Activated CD4-positive, alpha-beta T cell treated with anti-CD3 and anti-CD28 coated beads, Interleukin-2, amount 50 U/mL, for 48 hours (primary cell): ENCODE measurements around the gene OBSCN.
A peak's percentile ranks its signal among the peaks of the same experiment; 100 is the strongest.

Experiments used
- DNase-seq, 2 experiments: peaks; one replicate each; pipeline ENCODE4 v3.0.0-alpha.2; 2020

The OBSCN gene

DNA sequence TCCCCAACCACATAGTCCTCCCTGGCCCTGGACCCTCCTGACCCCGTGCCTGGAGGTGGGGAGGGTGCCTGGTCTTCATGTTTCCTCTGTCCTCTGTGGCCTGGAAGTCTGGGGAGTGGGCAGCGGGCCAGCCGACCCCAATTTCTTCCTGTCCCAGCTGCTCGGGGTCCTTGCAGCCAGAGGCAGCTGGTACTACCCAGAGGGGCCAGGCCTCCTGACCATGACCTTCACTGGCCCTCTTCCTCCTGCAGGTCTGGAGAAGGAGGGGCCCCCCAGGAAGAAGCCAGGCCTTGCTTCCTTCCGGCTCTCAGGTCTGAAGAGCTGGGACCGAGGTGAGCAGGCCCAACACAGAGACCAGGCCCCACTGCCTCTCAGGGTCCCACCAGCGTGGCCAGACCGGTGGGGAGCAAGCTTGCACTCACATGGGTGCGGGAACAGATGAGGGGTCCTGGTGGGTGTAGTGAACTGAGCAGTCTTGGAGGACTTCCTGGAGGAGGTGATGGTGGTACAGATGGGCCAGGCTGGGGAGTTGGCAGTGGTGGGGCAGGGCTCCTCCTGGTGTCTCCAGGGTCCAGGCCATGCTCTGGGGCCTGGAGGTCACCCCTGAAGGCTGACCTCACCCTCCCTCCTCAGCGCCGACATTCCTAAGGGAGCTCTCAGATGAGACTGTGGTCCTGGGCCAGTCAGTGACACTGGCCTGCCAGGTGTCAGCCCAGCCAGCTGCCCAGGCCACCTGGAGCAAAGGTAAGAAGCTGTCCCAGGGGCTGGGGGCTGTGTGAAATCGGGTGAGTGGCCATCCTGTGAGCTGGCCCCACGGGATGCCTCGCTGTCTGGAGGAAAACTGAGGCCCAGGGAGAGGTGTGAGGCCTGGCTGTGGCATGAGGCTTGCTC is 166.1 kb downstream of the OBSCN start:
- DNase-seq: no peak

DNA sequence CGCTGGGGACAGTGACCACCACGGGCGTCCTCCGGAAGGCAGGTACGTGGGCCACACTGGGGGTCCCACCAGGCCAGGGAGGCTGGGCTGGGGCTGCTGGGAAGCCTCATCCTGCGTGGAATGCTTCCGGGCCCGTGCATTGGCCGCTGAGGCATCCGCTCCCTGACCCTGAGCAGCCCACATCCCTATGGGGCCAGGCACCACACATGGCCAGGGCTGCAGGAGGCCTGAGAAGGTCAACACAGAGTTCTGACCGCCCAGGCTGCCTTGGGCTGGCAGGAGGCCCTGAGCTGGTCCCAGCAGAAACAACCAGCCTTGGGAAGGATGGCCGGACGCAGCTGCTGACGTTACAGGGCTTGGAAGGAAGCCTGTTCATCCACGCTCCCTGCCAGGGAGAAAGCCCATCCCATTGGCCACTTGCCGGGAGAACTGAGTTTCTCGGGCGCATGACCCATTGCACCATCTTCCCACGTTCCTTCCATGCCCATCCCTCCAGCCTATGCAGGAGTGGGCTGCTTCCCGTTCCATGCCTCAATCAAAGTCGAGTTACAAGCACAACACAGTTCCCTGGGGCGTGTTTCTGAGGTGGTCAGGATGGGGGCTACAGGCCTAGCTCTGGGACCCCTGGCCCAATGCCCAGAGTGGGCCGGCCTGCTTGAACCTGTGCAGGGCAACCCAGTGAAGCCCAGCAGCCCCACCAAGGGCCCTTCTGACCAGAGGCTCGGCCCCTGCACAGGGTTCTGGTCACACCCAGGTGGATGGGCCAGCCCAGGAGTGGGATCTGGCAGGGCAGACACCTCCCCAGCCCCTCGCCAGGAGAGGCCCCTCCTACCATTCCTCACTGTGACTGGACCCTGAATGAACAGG is 167.1 kb downstream of the OBSCN start:
- no peak for DNase-seq

DNA sequence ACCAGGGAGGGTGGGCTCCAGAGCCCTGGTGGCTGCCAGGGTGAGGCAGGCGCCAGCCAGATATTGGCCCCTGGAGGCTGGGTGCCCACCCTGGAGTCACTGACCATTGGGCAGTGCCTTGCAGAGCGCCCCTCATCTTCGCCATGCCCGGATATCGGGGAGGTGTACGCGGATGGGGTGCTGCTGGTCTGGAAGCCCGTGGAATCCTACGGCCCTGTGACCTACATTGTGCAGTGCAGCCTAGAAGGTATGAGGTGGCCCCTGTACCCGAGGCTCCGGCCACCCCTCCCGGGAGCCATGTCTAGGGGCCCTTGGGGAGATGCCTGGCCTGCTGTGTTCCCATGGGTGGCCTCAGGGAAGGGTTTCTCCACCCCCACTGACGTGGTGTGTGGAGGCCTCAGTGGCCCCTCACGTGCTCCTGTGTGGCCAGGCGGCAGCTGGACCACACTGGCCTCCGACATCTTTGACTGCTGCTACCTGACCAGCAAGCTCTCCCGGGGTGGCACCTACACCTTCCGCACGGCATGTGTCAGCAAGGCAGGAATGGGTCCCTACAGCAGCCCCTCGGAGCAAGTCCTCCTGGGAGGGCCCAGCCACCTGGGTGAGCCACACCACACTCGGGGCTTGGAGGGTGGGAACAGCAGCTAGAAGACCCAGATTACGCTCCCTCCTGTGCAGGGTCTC is 167.9 kb downstream of the OBSCN start:
- no peak for DNase-seq

DNA sequence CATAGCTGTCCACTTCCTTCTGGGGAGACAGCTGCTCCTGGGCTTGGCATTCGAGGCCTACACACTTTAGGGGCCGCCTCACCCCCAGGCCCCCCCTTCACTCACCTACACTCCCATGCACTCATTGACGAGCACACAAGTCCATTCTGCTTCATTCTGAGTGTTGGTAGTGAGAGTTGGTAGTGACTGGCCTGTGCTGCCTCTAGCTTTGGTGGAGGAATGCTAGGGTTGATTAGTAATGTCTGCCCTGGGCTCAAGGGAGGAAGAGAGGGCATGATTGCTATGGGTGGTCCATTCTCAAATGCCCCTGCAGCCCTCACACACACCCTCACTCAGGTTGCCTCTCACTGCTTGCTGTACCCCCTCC is 168.4 kb downstream of the OBSCN start:
- DNase-seq: no peak

DNA sequence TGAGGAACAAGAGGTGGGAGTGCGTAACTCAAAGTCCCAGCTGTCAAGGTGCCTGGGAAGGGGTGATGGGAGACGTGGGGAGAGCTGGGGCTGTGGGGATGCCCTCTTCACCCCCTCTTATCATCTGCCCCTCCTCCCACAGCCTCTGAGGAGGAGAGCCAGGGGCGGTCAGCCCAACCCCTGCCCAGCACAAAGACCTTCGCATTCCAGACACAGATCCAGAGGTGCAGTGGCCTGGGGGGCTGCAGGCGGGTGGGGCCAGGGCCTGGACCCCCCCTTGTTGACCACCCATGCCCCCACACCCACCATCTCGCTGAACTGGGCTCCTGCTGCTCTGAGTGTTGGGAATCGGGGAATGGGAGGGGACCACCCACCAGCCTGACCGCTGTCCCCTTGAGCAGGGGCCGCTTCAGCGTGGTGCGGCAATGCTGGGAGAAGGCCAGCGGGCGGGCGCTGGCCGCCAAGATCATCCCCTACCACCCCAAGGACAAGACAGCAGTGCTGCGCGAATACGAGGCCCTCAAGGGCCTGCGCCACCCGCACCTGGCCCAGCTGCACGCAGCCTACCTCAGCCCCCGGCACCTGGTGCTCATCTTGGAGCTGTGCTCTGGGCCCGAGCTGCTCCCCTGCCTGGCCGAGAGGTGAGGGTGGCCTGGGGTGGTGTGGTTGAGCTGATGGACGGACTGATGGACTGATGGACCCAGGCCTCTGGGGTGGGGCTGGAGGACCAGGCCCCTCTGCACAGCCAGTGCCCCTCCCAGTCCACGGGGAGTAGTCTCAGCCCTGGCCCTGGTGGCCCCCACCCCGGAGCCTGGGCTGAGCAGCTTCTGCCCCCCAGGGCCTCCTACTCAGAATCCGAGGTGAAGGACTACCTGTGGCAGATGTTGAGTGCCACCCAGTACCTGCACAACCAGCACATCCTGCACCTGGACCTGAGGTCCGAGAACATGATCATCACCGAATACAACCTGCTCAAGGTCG is 169.1 kb downstream of the OBSCN start:
- DNase-seq: no peak

DNA sequence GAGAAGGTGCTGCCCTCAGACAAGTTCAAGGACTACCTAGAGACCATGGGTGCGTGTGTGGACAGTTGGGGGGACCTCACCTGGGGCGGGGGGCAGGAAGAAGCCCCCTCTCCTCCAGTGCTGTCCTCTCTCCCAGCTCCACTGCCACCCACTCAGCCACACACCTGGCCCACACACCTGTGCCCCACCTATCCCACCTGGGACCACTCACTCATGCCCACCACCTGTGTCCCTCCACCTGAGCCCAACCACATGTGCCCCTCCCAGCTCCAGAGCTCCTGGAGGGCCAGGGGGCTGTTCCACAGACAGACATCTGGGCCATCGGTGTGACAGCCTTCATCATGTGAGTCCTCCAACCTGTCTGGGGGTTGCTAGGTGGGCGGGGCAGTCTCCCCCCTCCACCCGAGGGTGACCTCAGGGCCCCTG is 169.8 kb downstream of the OBSCN start:
- DNase-seq: no peak

DNA sequence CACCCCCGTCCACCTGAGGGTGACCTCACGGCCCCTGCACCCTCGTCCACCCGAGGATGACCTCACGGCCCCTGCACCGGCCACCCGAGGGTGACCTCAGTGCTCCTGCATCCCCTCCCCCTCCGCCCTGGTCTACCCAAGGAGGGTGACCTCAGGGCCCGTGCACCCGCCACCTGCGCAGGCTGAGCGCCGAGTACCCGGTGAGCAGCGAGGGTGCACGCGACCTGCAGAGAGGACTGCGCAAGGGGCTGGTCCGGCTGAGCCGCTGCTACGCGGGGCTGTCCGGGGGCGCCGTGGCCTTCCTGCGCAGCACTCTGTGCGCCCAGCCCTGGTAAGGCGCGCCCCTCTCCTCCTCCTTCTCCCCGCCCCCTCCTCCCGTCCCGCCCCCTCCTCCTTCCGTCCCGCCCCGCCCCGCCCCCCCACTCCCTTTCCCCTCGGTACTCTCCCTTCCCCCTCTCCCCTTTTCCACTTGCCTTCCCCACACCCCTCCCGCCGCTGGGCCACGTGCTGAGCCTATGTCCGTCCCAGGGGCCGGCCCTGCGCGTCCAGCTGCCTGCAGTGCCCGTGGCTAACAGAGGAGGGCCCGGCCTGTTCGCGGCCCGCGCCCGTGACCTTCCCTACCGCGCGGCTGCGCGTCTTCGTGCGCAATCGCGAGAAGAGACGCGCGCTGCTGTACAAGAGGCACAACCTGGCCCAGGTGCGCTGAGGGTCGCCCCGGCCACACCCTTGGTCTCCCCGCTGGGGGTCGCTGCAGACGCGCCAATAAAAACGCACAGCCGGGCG is 170.4 kb downstream of the OBSCN start:
- peak; percentile 68 to 74 for DNase-seq

DNA sequence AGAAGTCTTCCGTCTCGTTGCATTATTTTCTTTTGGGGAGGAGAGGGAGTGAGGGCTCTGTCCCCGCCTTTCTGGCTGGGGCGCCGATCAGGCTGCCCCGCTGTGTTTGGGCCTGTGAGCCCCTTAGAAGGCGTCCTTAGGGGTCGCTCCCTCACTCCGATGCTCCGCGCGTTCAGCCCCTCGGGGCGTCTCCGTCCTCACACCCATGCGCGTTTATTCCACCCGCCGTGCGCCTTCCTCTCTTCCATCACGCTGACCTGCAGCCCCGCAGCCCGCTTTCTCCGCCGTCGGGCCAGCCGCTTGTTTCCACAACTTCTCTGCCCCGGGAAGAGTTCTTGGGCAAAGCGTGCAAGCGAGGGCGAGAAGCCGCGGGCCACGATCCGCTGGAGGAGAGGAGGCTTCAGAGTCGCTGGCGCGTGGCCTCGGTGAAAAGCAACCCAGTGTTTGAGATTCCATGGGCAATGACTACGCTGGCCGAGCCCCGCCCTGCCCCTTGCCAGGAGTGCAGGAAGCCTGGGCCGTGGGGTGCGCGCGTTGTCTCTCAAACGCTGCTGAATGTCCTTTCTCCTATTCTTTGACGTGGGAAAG is 171.1 kb downstream of the OBSCN start:
- peak; percentile 12 to 26 for DNase-seq

DNA sequence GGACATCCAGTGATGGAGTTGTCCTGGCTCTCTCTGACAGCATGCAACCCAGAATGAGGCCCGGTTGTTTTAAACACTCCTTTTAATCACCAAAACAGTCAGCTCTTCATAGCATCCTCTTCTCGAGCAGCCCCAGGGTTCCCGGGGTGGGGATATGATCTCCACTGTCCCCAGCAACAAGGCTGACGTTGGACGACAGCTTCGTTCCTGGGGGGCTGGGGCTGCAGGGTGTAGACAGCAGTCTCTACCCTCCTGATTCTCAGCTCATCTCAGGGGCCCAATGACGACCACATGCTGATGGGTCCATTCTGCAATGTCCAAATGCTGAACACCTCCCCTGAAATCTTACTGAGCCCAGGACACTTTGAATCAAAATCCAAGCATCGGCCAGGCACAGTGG is 171.8 kb downstream of the OBSCN start:
- no peak for DNase-seq

DNA sequence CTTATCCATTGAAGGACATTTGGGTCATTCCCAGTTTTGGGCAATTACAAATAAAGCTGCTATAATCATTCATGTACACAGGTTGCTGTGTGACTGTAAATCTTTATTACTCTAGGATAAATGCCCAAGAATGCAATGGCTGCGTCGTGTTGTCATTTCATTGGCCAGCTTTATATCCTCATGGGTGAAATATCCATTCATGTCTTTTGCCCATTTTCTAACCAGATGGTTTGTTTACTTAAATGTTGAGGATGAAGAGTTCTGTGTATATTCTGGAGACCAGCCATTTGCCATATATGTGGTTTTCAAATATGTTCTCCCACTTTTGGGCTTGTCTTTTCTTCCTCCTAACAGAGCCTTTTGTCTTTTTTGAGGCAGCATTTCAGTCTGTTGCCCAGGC is 173.5 kb downstream of the OBSCN start:
- no peak for DNase-seq

DNA sequence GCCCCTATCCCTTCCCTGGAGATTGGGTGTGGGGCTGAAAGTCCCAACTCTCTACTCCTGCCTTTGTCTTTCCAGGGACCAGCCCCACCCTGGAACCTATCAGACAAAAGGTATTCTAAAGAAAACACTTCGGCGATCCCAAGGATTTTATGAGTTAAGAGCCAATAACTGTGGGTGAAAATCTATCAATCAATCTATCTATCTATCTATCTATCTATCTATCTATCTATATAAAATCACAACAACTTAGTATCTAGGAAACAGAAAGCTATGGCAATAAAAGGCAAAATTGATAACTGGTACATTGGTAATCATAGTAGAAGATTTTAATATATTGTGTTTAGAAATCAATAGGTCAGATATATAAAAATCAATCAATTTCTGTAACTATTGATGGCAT is 175.9 kb downstream of the OBSCN start:
- DNase-seq: no peak

DNA sequence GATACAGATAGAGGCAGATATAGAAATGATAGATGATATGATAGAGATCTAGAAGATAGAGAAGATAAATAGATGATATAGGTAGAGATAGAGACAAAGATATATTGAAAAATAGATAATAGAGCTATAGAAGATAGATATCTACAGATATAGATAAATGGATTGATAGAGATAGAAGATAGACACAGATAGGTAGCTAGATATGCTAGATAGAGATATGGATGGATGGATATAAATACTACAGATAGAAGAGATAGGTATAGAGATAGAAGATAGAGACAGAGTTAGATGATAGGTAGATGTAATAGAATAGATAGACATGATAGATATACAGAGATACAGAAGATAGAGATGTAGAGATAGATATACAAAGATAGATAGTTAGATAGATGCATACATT is 177.4 kb downstream of the OBSCN start:
- DNase-seq: no peak

DNA sequence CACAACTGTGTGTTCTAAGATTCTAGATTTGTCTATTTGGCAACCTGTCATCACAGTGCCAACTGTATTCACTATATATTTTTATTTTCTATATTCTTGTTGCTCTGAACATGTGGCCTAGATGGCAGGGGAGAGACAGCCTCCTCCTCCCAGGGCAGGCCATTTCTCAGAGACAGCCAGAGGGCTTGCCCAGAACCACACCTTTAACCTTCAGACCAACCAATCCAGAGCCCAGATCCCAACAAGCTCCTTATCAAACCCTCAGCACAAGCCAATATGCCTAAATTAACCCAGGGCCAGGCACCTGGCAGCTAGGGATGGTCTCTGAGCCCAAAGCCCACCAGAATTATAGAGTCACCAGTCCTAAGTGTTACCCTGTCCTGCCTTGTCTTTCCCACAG is 179.5 kb downstream of the OBSCN start:
- DNase-seq: no peak

DNA sequence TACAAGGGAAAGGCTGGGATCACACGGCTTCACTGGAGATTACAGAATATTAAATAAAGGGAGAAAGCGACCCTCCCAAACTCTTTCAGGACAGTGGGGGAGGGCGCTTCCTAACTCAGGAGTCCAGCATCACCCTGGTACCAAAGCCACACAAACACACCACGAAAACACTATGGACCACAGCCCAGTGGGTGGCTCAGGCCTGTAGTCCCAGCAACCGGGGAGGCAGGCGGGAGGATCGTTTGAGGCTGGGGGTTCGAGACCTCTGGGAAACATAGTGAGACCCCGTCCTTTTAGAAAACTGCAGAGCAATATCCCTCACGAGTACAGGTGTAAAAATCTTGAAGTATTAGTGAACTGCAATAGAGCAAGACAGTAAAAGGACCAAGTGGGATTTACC is 182.8 kb downstream of the OBSCN start:
- DNase-seq: no peak

DNA sequence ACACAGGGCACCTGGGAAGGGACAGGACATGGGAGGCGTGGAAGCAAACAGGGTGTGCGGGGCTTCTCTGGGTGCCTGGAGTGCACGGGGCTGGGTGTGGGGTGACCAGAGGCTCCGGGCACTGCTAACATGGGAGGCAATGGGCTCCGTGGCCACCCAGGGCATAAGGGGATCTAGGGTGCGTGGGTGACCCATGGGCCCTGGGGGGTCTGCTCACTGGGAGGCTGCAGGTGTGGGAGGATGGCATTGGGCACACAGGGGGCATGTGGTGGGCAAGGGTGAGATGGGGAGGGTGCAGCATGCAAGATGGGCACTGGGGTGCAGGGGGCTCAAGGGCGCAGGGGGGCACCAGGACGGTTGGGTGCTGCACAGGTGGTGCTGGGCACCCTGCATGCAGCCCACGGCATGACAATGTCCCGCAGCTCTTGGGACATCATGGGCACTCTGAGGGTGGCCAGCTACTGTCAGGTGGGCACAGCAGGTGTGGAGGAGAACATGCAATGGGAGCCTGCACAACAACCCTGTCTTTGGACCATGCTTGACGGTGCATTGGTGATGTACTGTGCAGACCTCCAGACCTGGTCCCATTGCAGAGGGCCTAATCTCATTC is 183.7 kb downstream of the OBSCN start:
- DNase-seq: no peak

DNA sequence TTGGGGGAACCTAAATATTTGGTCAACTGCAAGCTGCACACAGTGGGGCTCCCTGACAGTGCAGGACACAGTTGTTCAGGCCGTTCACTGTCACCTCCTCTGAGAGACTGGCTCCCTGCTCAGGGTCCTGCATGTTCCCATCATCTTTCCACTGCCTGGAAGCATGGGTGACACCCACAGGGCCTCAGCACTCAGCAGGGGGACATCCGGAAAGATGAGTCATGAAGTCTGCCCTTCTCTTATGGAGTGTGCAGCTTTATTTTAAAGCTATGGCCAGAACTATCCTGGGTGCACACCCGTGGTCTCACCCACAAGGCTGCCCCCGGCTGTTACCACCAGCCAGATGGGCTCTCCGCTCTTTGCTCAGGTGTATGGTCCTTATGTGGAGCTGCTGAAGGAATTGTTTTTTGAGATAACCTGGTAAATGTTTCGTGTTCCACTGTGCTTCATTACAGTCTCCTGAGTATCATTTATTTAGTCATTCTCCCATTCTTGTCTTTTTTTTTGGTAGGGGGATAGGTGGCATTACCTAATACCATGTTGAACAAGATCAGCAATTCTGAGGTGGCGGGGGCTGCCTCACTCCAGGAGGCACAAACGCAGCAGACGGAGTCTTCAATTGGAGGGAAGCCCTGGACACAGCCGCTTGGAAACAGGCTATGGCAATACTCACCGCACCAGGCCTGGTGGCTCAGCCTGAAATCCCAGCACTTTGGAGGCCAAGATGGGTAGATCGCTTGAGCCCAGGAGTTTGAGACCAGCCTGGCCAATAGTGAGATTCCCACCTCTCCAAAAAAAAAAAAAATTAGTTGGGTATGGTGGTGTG is 184.5 kb downstream of the OBSCN start:
- DNase-seq: no peak

DNA sequence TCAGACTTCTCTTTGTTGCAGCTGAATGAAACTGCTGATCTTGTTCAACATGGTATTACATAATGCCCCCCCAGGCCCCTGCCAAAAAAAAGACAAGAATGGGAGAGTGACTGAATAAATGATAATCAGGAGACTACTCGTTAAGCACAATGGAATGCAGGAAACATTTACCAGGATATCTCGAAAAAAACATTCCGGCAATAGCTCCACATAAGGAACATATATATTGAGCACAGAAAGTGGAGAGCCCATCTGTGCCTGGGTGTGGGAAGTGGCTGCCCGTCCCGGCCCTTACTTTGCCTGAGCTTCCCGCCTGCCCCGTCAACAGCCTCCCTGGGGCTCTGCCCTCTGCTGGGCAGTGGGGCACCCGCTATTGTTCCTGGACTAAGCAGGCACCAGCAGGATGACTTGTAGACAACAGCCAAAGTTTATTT is 185.4 kb downstream of the OBSCN start:
- DNase-seq: no peak

DNA sequence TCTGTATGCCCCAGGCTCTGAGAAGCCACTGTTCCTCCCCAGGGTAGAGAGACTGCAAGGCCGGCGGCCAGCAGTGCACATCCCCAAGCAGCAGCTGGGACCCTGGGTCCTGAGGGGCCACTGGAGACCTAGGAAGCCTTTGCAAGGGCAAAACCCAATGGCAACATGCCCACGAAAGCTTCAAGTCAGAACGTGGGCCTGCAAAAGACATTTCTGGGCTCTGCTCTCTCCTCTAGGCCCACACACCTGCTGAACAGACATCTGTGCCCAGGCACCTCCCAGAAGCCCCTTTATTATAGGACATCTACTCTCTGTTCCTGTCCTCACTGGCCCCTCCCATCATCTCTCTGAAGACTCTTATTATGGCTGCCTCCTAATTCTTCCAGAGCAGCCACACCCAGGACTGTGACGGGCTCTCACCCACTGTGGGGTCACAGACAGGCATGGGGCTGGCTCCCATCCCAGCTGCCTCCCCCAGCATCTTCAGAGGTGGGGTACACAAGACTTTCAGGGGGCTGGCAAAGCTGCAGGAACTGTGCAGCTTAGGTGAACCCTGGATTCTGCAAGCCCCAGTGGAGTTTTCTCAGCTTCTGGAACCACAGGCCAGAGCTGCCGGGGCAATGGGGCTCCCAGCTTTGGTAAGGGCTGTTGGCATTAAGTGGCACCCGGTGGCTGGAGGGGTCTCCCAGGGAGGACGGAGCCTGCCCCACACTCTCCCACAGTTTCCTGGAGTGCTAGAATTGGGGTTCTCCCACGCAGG is 186.1 kb downstream of the OBSCN start:
- DNase-seq: no peak
